T47D (cell line): Measurements from ENCODE around the gene GSDME.

Experiments
- DNase-seq, 2 experiments: peaks; one replicate each; pipeline versions ENCODE4 v3.0.0 to v3.0.0-alpha.2; 2011 to 2012; ENCODE audit warnings: low read depth in 1 of 2, low spot score in 1 of 2
- JUND ChIP-seq: IDR thresholded peaks from 2 replicates; pipeline ENCODE4 v1.6.1; 2012; ENCODE audit warnings: low read depth
- in situ Hi-C: cut with HindIII; loops from 2 replicates; pipeline ENCODE4 v1.10.0; 2016; ENCODE audit warnings: low sequenced_read_pairs, low pct_unique_long_range_greater_than_20kb

Gene GSDME

GRCh38 chr7:24713850-24714675 is 43.2 kb downstream of the GSDME start:
- DNase-seq: no peak
- in situ Hi-C loops: no loop called here
- no peak for TF ChIP-seq JUND

GRCh38 chr7:24713039-24713793 is 44.0 kb downstream of the GSDME start:
- TF ChIP-seq JUND: no peak
- peak in 1 of 2 experiments; percentile 53 for DNase-seq
- in situ Hi-C loops: no loop called here

- in situ Hi-C loops: no loop called here
- DNase-seq: no peak
- no peak for TF ChIP-seq JUND
Observed at GRCh38 chr7:24709585-24710360, 47.5 kb downstream of the GSDME start.

DNA sequence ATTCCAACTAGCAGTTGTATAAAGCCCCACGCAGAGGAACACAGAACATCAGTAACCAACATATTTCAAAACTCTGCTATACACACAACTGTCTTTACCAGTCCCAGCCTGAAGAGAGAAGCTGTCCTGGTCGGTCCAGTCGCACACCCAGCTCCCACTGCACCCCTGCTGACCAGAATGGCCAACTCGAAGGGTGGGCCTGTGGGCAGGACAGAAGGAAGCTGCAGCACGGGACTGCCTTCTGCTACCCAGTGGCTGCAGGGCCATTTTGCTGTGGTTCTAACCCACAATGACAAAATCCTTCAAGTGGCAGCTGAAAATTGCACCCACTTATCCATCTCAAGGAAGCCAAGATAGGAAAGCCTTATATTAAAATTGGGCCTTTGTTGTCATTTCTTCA is 48.2 kb downstream of the GSDME start:
- no peak for TF ChIP-seq JUND
- in situ Hi-C loops: no loop called here
- no peak for DNase-seq

GRCh38 chr7:24707988-24708615 is 49.2 kb downstream of the GSDME start:
- no peak for TF ChIP-seq JUND
- in situ Hi-C loops: no loop called here
- DNase-seq: no peak

- no peak for TF ChIP-seq JUND
- in situ Hi-C loops: no loop called here
- DNase-seq: no peak
Observed at GRCh38 chr7:24706211-24707170, 50.8 kb downstream of the GSDME start.

DNA sequence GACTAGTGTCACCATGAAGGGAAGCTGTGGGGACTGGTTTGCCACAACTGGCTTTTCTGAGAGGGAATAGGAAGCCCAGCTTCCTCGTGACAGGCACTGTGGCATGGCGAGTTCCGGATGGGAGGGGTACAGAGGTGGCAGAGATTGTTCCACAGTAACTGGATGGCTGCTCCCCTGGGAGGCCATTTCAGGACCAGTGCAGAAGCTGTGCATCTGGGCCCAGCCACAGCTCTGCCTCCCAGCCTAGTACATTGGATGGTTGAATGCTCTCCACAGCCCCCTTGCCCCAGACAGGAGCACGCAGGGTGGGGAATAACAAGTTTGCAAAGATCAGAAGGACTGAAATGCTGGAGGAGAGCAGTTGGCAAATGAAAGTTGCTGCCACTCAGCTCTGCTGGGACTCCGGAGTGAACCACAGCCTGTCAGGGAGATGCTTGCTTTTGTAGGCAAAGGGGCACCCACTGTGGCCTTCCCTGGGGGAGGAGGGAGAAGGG is 51.8 kb downstream of the GSDME start:
- DNase-seq: no peak

DNA sequence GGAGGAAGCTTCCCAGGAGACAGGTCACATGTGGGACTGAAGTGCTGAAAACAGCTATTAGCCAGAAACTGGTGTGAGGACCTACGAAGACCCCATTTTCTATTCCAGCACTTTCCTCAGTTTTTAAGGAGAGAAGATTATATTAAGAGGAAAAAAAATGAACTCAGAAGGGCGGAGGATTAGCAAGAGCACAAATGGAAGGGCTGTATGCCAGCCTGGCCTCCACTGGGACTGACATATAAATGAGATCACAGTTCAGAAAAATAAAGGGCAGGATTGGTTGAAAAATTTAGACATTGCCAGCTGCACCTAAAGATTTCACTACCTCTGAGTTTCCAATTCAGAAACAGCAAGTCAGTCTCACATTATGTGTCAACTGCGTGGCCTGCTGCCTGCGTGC is 53.0 kb downstream of the GSDME start:
- in situ Hi-C loops: no loop called here
- no peak for TF ChIP-seq JUND
- no peak for DNase-seq

More for the DNA sequence above, 51.8 kb downstream of the GSDME start:
- TF ChIP-seq JUND: no peak
- in situ Hi-C loops: no loop called here

DNA sequence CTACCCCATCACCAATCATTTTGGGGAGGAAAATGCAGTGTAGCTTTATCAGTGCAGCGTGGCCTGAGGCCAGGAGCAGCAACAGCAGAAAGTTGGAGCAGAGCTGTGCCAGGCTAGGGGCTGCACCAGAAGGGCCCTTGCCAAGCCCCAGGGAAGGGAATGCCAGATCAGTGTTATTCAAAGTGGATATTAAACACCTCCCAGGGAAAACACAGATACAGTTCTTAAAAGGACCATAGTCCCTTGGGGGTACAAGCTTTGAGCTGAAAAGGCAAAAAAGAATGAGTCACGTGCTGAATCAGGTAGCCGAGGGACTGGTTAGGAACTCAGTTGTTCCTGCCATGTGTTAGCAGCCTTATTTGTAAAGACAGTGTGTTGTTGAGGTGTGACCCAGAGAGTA is 54.0 kb downstream of the GSDME start:
- DNase-seq: no peak
- in situ Hi-C loops: no loop called here
- no peak for TF ChIP-seq JUND

DNA sequence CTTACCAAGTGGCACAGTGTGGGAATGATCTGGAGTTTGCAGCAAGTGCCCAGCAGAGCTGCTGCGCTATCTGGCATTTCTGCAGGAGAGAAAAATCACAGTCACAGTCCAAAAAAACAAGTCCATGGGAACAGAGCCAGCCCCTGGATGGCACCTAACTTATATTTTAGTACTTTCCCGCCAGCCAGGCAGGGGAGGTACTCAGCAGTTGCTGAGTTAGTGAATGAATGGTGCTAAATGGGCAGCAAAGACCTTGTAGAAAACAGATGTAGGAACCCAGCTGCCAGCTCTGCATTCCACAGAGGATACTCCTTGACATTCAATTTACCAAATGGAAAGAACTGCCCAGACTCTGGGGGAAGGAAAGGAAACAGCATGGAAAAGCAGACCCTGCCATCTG is 54.5 kb downstream of the GSDME start:
- in situ Hi-C loops: no loop called here
- no peak for TF ChIP-seq JUND
- DNase-seq: no peak
